HepG2 (cell line): ENCODE data around the gene FLT3LG. TPM values are rescaled to one million over a fixed set of nuclear protein-coding genes. Genes with fewer than 3 reads are reported as not detected.

ENCODE experiments used
- CENPX ChIP-seq: sonication (generic); formaldehyde crosslinking; IDR thresholded peaks from 2 replicates; pipeline ENCODE4 v1.9.0; 2021; ENCODE audit warnings: mild to moderate bottlenecking, missing genetic modification reagents, moderate library complexity
- DNMT3B ChIP-seq: conservative IDR thresholded peaks from 2 replicates; pipeline ENCODE4 v1.6.1; 2016; ENCODE audit warnings: missing biosample characterization, control low read depth
- HNRNPLL ChIP-seq: fragments of 200-400 bp; formaldehyde crosslinking; IDR thresholded peaks from 2 replicates; pipeline ENCODE4 v1.6.1; 2017; ENCODE audit warnings: mild to moderate bottlenecking, low read depth, low read length; ENCODE audit not compliant: poor library complexity, severe bottlenecking
- HOXD1 ChIP-seq: sonication (generic); formaldehyde crosslinking; IDR thresholded peaks from 2 replicates; pipeline ENCODE4 v1.5.0; 2020; ENCODE audit warnings: missing genetic modification reagents
- KAT2B ChIP-seq: fragments of 150-350 bp; IDR thresholded peaks from 2 replicates; pipeline ENCODE4 v1.6.1; 2014; ENCODE audit warnings: low read depth, low read length, borderline replicate concordance
- KLF12 ChIP-seq: sonication (generic); formaldehyde crosslinking; IDR thresholded peaks from 2 replicates; pipeline ENCODE4 v1.4.0; 2020; ENCODE audit warnings: missing genetic modification reagents, borderline replicate concordance
- MED8 ChIP-seq: sonication (generic); formaldehyde crosslinking; IDR thresholded peaks from 2 replicates; pipeline ENCODE4 v1.8.1; 2023; ENCODE audit warnings: mild to moderate bottlenecking, missing genetic modification reagents; ENCODE audit not compliant: insufficient replicate concordance
- SNAPC2 ChIP-seq: sonication (generic); formaldehyde crosslinking; IDR thresholded peaks from 2 replicates; pipeline ENCODE4 v1.8.1; 2022; ENCODE audit warnings: mild to moderate bottlenecking, missing genetic modification reagents
- SP4 ChIP-seq: sonication (generic); formaldehyde crosslinking; IDR thresholded peaks from 2 replicates; pipeline ENCODE4 v1.8.1; 2023; ENCODE audit warnings: mild to moderate bottlenecking, missing genetic modification reagents
- ZEB1 ChIP-seq: IDR thresholded peaks from 2 replicates; pipeline ENCODE4 v1.6.1; 2012; ENCODE audit warnings: mild to moderate bottlenecking, low read depth, inconsistent platforms; ENCODE audit not compliant: insufficient replicate concordance
- ZNF101 ChIP-seq: sonication (generic); formaldehyde crosslinking; IDR thresholded peaks from 2 replicates; pipeline ENCODE4 v1.4.0; 2020; ENCODE audit warnings: mild to moderate bottlenecking, low read depth, missing genetic modification reagents, borderline replicate concordance
- ZNF713 ChIP-seq: sonication (generic); formaldehyde crosslinking; IDR thresholded peaks from 2 replicates; pipeline ENCODE4 v1.4.0; 2020; ENCODE audit warnings: mild to moderate bottlenecking, missing genetic modification reagents
- ZNF777 ChIP-seq: sonication (generic); formaldehyde crosslinking; IDR thresholded peaks from 2 replicates; pipeline ENCODE4 v1.4.0; 2020; ENCODE audit warnings: missing genetic modification reagents
- polyA plus RNA-seq, 8 experiments: library from polyadenylated mRNA; depleted of rRNA in 3 of 8; stranded (reverse) in 7 of 8; unstranded in 1 of 8; fragments of >200 nt; fragmentation: Illumina TruSeq in 4 of 8; extraction: Trizol in 4 of 8; gene quantifications; 2 replicates each; pipeline versions ENCODE4 v1.2.1 to v1.2.3, GENCODE V29; 2011 to 2016; ENCODE audit warnings: low read depth in 4 of 8, missing spikeins in 1 of 8, mixed read lengths in 1 of 8; ENCODE audit not compliant: insufficient read depth in 1 of 8
- total RNA-seq, 5 experiments: library from RNA; depleted of rRNA; stranded (reverse); fragments of >200 nt; fragmentation: Illumina TruSeq; extraction: Trizol; gene quantifications; 2 replicates each; pipeline ENCODE4 v1.2.3, GENCODE V29; 2016; ENCODE audit warnings: low read depth in 1 of 5
- TF ChIP-seq, protein P1 (sequence below): sonication (generic); formaldehyde crosslinking; IDR thresholded peaks from 2 replicates; pipeline ENCODE4 v1.4.0; 2020; ENCODE audit warnings: missing genetic modification reagents
- TF ChIP-seq, protein P2 (sequence below): sonication (generic); formaldehyde crosslinking; IDR thresholded peaks from 2 replicates; pipeline ENCODE4 v1.4.0; 2020; ENCODE audit warnings: missing genetic modification reagents, borderline replicate concordance
- TF ChIP-seq, protein P3 (sequence below): fragments of 450-650 bp; IDR thresholded peaks from 2 replicates; pipeline ENCODE4 v1.6.1; 2016
- TF ChIP-seq, protein P4 (sequence below): sonication (generic); formaldehyde crosslinking; IDR thresholded peaks from 2 replicates; pipeline ENCODE4 v1.5.0; 2020; ENCODE audit warnings: missing genetic modification reagents

FLT3LG gene
- total and polyA plus RNA-seq, 2 of the 13 experiments (the other 11 are each of a cell fraction or from before 2014, with no cell fraction given), result 1.5 to 2.6 TPM

DNA sequence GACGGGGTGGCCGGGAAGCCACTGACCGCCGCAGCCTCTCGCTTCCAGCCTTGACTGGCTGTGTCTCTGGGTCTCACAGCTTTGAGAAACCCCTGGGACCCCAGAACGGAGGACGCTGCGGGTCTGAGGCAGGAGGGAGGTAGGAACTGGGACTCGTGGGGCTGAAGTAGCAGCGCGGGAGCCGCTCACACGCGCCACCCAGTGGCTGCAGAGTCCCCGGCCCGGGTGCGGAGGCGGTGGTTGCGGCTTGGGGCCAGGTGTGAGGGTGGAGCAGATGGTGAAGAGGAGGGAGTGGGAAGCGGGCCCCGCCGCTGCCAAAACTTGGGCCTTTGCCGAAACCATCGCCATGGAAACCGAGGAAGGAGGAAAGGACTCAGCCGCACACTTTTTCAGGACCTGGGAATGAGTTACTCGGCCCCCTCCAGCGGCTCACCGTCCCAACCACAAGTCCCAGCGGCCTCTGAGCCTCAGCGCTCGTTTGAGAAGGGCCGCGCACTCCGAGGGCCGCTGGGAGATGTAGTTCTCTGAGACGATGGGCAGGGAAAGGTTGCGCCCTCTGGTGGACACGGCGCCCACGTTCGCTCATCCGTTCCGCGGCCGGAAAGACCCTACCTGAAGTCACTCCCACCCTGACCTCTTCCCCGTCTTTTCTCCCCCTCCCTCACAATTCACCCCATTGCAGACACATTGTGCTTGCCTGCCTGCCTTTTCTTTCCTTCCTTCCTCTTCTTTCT is 30.5 kb upstream of the FLT3LG start (continued):
- TF ChIP-seq, protein P1, sequence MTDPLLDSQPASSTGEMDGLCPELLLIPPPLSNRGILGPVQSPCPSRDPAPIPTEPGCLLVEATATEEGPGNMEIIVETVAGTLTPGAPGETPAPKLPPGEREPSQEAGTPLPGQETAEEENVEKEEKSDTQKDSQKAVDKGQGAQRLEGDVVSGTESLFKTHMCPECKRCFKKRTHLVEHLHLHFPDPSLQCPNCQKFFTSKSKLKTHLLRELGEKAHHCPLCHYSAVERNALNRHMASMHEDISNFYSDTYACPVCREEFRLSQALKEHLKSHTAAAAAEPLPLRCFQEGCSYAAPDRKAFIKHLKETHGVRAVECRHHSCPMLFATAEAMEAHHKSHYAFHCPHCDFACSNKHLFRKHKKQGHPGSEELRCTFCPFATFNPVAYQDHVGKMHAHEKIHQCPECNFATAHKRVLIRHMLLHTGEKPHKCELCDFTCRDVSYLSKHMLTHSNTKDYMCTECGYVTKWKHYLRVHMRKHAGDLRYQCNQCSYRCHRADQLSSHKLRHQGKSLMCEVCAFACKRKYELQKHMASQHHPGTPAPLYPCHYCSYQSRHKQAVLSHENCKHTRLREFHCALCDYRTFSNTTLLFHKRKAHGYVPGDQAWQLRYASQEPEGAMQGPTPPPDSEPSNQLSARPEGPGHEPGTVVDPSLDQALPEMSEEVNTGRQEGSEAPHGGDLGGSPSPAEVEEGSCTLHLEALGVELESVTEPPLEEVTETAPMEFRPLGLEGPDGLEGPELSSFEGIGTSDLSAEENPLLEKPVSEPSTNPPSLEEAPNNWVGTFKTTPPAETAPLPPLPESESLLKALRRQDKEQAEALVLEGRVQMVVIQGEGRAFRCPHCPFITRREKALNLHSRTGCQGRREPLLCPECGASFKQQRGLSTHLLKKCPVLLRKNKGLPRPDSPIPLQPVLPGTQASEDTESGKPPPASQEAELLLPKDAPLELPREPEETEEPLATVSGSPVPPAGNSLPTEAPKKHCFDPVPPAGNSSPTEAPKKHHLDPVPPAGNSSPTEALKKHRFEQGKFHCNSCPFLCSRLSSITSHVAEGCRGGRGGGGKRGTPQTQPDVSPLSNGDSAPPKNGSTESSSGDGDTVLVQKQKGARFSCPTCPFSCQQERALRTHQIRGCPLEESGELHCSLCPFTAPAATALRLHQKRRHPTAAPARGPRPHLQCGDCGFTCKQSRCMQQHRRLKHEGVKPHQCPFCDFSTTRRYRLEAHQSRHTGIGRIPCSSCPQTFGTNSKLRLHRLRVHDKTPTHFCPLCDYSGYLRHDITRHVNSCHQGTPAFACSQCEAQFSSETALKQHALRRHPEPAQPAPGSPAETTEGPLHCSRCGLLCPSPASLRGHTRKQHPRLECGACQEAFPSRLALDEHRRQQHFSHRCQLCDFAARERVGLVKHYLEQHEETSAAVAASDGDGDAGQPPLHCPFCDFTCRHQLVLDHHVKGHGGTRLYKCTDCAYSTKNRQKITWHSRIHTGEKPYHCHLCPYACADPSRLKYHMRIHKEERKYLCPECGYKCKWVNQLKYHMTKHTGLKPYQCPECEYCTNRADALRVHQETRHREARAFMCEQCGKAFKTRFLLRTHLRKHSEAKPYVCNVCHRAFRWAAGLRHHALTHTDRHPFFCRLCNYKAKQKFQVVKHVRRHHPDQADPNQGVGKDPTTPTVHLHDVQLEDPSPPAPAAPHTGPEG (CRISPR knock-in tag), result no peak; the same call in 1 of the 2 replicates
- TF ChIP-seq KLF12 (CRISPR knock-in tag) (no peak), ZEB1 (peak; percentile 37), MED8 (CRISPR knock-in tag) (no peak), ZNF101 (CRISPR knock-in tag) (no peak), KAT2B (no peak), SNAPC2 (no peak), HNRNPLL (peak; percentile 63), SP4 (CRISPR knock-in tag) (peak; percentile 35; the same call in 1 of the 2 replicates), HOXD1 (CRISPR knock-in tag) (no peak), CENPX (no peak), ZNF713 (peak; percentile 48; the same call in 1 of the 2 replicates), ZNF777 (peak; percentile 71), DNMT3B (CRISPR knock-in tag) (no peak)
- TF ChIP-seq, protein P2, sequence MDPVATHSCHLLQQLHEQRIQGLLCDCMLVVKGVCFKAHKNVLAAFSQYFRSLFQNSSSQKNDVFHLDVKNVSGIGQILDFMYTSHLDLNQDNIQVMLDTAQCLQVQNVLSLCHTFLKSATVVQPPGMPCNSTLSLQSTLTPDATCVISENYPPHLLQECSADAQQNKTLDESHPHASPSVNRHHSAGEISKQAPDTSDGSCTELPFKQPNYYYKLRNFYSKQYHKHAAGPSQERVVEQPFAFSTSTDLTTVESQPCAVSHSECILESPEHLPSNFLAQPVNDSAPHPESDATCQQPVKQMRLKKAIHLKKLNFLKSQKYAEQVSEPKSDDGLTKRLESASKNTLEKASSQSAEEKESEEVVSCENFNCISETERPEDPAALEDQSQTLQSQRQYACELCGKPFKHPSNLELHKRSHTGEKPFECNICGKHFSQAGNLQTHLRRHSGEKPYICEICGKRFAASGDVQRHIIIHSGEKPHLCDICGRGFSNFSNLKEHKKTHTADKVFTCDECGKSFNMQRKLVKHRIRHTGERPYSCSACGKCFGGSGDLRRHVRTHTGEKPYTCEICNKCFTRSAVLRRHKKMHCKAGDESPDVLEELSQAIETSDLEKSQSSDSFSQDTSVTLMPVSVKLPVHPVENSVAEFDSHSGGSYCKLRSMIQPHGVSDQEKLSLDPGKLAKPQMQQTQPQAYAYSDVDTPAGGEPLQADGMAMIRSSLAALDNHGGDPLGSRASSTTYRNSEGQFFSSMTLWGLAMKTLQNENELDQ, result no peak
- TF ChIP-seq, protein P3, sequence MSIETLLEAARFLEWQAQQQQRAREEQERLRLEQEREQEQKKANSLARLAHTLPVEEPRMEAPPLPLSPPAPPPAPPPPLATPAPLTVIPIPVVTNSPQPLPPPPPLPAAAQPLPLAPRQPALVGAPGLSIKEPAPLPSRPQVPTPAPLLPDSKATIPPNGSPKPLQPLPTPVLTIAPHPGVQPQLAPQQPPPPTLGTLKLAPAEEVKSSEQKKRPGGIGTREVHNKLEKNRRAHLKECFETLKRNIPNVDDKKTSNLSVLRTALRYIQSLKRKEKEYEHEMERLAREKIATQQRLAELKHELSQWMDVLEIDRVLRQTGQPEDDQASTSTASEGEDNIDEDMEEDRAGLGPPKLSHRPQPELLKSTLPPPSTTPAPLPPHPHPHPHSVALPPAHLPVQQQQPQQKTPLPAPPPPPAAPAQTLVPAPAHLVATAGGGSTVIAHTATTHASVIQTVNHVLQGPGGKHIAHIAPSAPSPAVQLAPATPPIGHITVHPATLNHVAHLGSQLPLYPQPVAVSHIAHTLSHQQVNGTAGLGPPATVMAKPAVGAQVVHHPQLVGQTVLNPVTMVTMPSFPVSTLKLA, result no peak
- TF ChIP-seq, protein P4, sequence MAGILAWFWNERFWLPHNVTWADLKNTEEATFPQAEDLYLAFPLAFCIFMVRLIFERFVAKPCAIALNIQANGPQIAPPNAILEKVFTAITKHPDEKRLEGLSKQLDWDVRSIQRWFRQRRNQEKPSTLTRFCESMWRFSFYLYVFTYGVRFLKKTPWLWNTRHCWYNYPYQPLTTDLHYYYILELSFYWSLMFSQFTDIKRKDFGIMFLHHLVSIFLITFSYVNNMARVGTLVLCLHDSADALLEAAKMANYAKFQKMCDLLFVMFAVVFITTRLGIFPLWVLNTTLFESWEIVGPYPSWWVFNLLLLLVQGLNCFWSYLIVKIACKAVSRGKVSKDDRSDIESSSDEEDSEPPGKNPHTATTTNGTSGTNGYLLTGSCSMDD (CRISPR knock-in tag), result no peak
